ENCODE results near the gene DCDC2. TPM values are rescaled to one million over a fixed set of nuclear protein-coding genes. Genes with fewer than 3 reads are reported as not detected.

The DCDC2 gene
- total RNA-seq, 1 experiment from 2014 or later, result 5.6 TPM

GRCh38 chr6:24325978-24326377, 31.9 kb downstream of the DCDC2 start:
- Histone ChIP-seq H3F3A (ENCODE audit: insufficient read depth, low read depth) (peaks cover 19% of the 10 kb centered on the region), H3K4me1 (replicated peaks; ENCODE audit: insufficient read depth) (peaks cover 28% of the 10 kb centered on the region), H3K36me3 (ENCODE audit: low read depth) (no peaks in the 10 kb centered on the region), H3K79me2 (ENCODE audit: low read depth) (no peaks in the 10 kb centered on the region), H3K4me3 (no peak overlapping the region), H4K20me1 (ENCODE audit: insufficient read depth) (no peaks in the 10 kb centered on the region), H3K27me3 (ENCODE audit: insufficient read depth, low read depth) (no peaks in the 10 kb centered on the region), H3K9me3 (ENCODE audit: insufficient read depth, low read depth) (0 out of 2 replicates have a peak, but pooled peaks cover 2% of the 10 kb centered on the region), H3K4me2 (no peak overlapping the region), H3K9me2 (ENCODE audit: insufficient read depth) (no peaks in the 10 kb centered on the region), H2AFZ (no peak overlapping the region), H3K27ac (no peak overlapping the region)
- CTCF ChIA-PET, result no interaction called here
- POLR2A ChIA-PET (ENCODE audit: unreplicated experiment), result no interaction called here
- no peak for DNase-seq
- intact Hi-C loops (cut with micrococcal nuclease; ENCODE audit: unreplicated experiment), result no loop called here
- TF ChIP-seq EZH2 (IDR thresholded peaks at IDR 0.05; ENCODE audit: low read depth) (no peak), CTCF (conservative IDR thresholded peaks at IDR 0.05) (no peak)
- BruUV-seq (replicated peaks), result no TSS peak

GRCh38 chr6:24324617-24325016, 33.2 kb downstream of the DCDC2 start:
- H3F3A ChIP-seq (ENCODE audit: insufficient read depth, low read depth), result peaks cover 19% of the 10 kb centered on the region
- H3K36me3 ChIP-seq (ENCODE audit: low read depth), result no peaks in the 10 kb centered on the region
- H3K27ac ChIP-seq, result peak overlapping the region; percentile 87
- H3K4me1 ChIP-seq (replicated peaks; ENCODE audit: insufficient read depth), result peaks cover 28% of the 10 kb centered on the region
- no peak overlapping the region for H2AFZ ChIP-seq
- no peak overlapping the region for H3K4me3 ChIP-seq
- no peaks in the 10 kb centered on the region for H3K27me3 ChIP-seq (ENCODE audit: insufficient read depth, low read depth)
- DNase-seq, result no peak
- H3K9me2 ChIP-seq (ENCODE audit: insufficient read depth), result no peaks in the 10 kb centered on the region
- ChIA-PET POLR2A (ENCODE audit: unreplicated experiment) (interaction anchor here (0.7 to 1.2 kb wide), 2 partner anchors 11 to 31 kb away, joined by 3 to 11 read pairs; no protein-coding TSS in a partner anchor), CTCF (no interaction called here)
- H3K9me3 ChIP-seq (ENCODE audit: insufficient read depth, low read depth), result 0 out of 2 replicates have a peak, but pooled peaks cover 2% of the 10 kb centered on the region
- H3K79me2 ChIP-seq (ENCODE audit: low read depth), result no peaks in the 10 kb centered on the region
- TF ChIP-seq CTCF (conservative IDR thresholded peaks at IDR 0.05), result no peak
- no peak for TF ChIP-seq EZH2 (IDR thresholded peaks at IDR 0.05; ENCODE audit: low read depth)
- intact Hi-C loops (cut with micrococcal nuclease; ENCODE audit: unreplicated experiment), result loop anchor here (1.0 kb wide), 1 partner anchor 8 kb away; no protein-coding TSS in a partner anchor
- BruUV-seq (replicated peaks), result no TSS peak
- H4K20me1 ChIP-seq (ENCODE audit: insufficient read depth), result no peaks in the 10 kb centered on the region
- H3K4me2 ChIP-seq, result peak overlapping the region; percentile 63

- Histone ChIP-seq H3K27ac (peak overlapping the region; percentile 87), H3K9me3 (ENCODE audit: insufficient read depth, low read depth) (0 out of 2 replicates have a peak, but pooled peaks cover 2% of the 10 kb centered on the region), H3K4me2 (peak overlapping the region; percentile 63), H3K4me1 (replicated peaks; ENCODE audit: insufficient read depth) (peaks cover 28% of the 10 kb centered on the region), H4K20me1 (ENCODE audit: insufficient read depth) (no peaks in the 10 kb centered on the region), H3K27me3 (ENCODE audit: insufficient read depth, low read depth) (no peaks in the 10 kb centered on the region), H2AFZ (peak overlapping the region; percentile 28; the same call in 1 of the 2 replicates), H3K79me2 (ENCODE audit: low read depth) (no peaks in the 10 kb centered on the region), H3F3A (ENCODE audit: insufficient read depth, low read depth) (peaks cover 19% of the 10 kb centered on the region), H3K4me3 (peak overlapping the region; percentile 15; the same call in 1 of the 2 replicates), H3K9me2 (ENCODE audit: insufficient read depth) (no peaks in the 10 kb centered on the region), H3K36me3 (ENCODE audit: low read depth) (no peaks in the 10 kb centered on the region)
- TF ChIP-seq CTCF (conservative IDR thresholded peaks at IDR 0.05) (no peak), EZH2 (IDR thresholded peaks at IDR 0.05; ENCODE audit: low read depth) (no peak)
- intact Hi-C loops (cut with micrococcal nuclease; ENCODE audit: unreplicated experiment), result loop anchor here (1.0 kb wide), 2 partner anchors 9 to 10 kb away; no protein-coding TSS in a partner anchor
- no TSS peak for BruUV-seq (replicated peaks)
- CTCF ChIA-PET, result interaction anchor here (0.7 kb wide), 1 partner anchor 36 kb away, joined by 3 read pairs; no protein-coding TSS in a partner anchor
- DNase-seq, result peak; percentile 12 to 92
- POLR2A ChIA-PET (ENCODE audit: unreplicated experiment), result interaction anchor here (0.7 to 1.2 kb wide), 2 partner anchors 10 to 32 kb away, joined by 3 to 11 read pairs; no protein-coding TSS in a partner anchor
These were observed 34.1 kb downstream of the DCDC2 start for GRCh38 chr6:24323632-24324337.
